SH-SY5Y (cell line): ENCODE results near the gene TMEM135.

Experiments used
- GATA2 ChIP-seq: IDR thresholded peaks from 2 replicates; pipeline ENCODE4 v1.6.1; 2011; ENCODE audit warnings: mild to moderate bottlenecking, low read depth, low read length
- GATA3 ChIP-seq: IDR thresholded peaks from 2 replicates; pipeline ENCODE4 v1.6.1; 2011; ENCODE audit warnings: low read depth, mild to moderate bottlenecking, low read length, moderate library complexity

GRCh38 chr11:87122852-87123251, 85.1 kb downstream of the TMEM135 start:
- TF ChIP-seq GATA2 (no peak), GATA3 (no peak)
